Measurements from ENCODE around the gene MSRB1. TPM values are rescaled to one million over a fixed set of nuclear protein-coding genes. Genes with fewer than 3 reads are reported as not detected.
"Not testable (repeated sequence)": the region's sequence is repeated elsewhere in the genome, so short reads cannot be mapped to it uniquely, and the experiment has no call there.

MSRB1 gene
- total RNA-seq, 1 donor from 2014 or later = 6.6 TPM

DNA sequence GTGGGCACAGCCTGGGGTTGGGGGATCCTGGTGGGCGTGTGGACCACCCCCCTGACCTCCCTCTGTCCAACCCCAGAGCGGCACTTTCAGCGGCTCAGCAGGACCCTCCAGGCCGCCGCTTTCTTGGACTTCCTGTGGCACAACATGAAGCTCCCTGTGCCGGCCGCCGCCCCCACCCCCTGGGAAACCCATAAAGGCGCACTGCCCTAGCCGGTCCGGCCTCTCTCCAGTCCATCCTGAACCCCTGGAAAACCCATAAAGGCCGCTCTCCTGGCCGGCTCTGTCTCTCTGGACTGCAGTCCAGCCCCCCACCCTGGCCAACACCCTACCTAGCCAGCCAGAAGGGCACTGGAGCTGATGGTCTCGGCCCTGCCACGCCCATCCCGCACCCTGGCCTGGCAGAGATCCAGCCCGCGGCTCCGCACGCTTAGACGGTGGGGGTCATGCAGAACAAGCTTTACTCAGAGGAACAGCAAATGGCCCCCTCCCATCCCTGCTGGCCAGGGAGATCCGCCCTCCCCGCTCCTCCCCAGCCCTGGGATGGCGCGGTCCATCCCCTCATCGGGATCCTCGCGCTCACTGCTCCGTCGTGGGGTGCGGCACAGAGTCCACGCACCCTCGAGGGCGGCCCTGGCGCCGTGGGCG, 35.6 kb upstream of the MSRB1 start:
- no peak for DNase-seq

DNA sequence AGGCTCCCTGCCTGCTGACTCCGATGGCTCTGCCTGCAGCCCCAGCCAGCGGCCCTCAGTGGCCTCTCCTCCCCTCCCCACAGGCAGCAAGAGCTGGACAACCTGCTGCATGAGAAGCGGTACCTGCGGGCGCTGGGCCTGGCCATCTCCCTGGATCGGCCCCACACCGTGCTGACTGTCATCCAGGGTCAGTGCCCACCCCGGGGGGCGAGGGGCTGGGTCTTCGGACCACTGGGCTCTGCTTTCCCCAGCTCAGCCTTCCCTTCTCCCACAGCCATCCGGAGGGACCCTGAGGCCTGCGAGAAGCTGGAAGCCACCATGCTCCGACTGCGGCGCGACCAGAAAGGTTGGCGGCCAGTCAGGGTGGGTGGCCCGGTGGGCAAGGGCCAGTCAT, 34.9 kb upstream of the MSRB1 start:
- DNase-seq = no peak

DNA sequence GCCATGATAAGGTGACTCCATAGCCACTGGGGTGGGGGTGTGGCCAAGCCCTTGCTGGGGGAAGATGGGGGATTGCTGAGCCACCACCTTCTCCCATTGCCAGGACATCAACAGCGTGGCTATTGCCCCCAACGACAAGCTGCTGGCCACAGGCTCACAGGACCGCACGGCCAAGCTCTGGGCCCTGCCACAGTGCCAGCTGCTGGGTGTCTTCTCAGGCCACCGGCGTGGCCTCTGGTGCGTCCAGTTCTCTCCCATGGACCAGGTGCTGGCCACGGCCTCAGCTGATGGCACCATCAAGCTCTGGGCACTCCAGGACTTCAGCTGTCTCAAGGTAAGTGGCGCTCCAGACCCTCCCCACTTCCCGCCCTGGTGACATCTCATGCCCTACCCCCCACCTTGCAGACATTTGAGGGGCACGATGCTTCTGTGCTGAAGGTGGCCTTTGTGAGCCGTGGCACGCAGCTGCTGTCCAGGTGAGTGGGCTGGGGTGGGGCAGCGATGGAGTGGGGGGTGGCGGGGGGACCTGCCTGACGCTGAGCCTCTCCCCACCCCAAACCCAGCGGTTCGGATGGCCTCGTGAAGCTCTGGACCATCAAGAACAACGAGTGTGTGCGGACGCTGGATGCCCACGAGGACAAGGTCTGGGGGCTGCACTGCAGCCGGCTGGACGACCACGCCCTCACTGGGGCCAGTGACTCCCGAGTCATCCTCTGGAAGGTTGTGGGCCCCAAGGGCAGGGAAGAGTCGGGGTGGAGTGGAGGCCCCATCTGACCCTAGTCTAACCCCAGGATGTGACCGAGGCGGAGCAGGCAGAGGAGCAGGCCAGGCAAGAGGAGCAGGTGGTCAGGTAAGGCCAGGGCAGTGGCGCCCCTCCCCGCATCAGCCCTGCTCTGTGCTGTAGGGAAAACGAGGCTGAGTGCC, 34.2 kb upstream of the MSRB1 start:
- no peak for DNase-seq

DNA sequence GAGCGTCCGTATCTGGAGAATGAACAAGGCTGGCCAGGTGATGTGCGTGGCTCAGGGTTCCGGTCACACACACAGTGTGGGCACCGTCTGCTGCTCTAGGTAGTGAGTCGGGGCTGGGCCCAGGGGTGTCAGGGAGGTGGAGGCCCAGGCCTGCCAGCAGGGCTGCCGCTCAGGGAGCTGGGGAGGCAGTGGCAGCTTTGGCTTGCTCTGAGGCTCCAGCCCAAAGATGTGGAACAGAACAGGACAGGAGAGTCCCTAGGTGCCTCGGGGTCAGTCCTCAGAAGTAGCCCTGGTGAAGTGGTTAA, 33.2 kb upstream of the MSRB1 start:
- no peak for DNase-seq

DNA sequence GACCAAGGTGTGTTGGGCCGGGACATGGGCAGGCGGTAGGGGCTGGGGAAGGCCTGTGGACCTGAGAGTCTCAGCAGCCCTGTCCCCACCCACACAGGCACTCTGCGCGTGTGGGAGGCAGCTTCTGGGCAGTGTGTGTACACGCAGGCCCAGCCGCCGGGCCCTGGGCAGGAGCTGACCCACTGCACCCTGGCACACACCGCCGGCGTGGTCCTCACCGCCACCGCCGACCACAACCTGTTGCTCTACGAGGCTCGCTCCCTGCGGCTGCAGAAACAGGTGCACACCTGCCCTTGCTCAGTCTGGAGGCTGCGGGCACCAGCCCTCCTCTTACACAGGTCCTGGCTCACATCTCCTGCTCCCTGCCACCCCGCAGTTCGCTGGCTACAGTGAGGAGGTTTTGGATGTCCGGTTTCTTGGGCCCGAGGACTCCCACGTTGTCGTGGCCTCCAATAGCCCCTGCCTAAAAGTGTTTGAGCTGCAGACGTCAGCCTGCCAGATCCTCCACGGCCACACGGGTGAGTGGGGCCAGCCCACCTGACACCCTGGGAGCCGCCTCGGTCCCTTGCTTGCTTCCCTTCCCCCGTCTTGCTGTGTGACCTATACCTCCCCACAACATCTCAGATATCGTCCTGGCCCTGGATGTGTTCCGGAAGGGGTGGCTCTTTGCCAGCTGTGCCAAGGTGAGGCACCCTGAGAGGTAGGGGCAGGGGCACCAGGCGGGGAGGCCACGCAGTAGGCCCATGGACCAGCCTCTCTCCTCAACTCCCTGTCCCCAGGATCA, 32.6 kb upstream of the MSRB1 start:
- DNase-seq = no peak

DNA sequence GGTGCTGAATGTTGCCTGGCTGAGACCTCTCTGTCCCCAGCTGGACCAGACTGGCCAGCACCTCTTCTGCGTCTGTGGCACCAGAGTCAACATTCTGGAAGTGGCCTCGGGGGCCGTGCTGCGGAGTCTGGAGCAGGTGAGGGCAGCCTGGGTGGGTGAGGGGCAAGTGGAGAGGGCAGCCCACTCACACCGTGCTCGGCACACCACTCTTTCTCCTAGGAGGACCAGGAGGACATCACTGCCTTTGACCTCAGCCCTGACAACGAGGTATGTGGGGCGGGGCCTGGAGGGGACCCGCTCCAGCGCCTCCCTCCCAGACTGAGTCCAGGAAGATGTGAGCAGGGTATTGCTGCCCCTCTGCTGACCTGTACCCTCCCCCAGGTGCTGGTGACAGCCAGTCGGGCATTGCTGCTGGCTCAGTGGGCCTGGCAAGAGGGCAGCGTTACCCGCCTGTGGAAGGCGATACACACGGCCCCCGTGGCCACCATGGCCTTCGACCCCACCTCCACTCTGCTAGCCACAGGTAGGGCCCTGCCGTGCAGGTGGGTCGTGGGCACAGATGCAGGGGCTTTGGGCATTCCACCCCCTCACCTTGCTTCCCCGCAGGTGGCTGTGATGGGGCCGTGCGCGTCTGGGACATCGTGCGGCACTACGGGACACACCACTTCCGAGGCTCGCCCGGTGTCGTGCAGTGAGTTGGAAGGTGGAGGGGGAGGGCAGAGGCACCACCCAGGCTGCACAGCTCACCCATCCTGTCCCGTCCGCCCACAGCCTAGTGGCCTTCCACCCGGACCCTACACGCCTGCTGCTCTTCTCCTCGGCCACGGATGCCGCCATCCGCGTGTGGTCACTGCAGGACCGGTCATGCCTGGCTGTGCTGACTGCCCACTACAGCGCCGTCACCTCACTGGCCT, 31.4 kb upstream of the MSRB1 start:
- no peak for DNase-seq

DNA sequence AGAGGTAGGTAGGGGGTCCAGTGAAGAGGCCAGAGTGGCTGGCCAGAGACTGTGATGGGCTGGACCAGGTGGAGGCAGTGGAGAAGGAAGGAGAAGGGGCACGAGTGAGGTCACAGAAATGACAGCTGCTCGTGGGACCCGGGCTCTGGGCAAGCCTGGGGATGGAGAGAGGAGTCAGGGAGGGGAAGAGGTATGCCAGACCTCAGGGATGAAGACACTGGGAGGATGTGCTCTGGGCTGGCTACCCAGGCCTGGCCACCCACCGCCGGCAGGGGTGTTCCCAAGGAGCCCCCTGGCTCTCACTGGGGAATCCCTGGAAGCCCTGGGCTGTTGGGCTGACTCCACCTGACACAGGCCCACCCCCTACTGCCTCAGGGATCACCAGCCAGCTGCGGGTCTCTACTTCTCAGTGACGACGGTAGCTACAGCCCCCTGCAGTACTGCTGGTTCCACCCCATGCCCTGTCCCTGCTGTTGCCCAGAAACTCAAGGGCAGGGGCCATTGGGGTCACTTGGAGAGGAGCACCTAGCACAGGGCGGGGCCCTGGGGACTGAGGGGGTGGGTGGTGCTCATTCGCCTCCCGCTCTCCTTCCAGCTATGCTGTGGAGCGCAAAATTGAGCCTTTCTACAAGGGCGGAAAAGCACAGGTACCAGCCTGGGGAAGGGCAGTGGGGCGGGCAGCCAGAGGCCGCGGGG, 30.6 kb upstream of the MSRB1 start:
- DNase-seq = no peak

DNA sequence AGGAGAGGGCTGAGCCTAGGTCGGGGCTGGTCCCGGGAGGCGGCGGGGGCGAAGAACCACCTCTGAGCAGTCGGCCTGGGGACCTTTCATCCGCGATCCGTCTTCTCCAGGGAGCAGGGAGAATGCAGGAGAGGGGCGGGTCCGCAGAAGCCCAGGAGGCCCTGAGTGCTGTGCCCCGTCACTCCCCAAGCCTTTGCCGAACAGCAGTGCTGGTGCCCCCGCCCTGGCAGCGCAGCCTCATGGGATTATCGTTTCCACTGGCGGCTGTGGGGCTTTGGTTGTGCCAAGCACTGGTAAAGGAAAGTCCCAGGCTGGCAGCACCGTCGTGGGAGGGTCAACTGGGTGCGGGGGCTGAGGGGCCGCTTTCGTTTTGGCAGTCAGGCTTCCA, 29.5 kb upstream of the MSRB1 start:
- no peak for DNase-seq

DNA sequence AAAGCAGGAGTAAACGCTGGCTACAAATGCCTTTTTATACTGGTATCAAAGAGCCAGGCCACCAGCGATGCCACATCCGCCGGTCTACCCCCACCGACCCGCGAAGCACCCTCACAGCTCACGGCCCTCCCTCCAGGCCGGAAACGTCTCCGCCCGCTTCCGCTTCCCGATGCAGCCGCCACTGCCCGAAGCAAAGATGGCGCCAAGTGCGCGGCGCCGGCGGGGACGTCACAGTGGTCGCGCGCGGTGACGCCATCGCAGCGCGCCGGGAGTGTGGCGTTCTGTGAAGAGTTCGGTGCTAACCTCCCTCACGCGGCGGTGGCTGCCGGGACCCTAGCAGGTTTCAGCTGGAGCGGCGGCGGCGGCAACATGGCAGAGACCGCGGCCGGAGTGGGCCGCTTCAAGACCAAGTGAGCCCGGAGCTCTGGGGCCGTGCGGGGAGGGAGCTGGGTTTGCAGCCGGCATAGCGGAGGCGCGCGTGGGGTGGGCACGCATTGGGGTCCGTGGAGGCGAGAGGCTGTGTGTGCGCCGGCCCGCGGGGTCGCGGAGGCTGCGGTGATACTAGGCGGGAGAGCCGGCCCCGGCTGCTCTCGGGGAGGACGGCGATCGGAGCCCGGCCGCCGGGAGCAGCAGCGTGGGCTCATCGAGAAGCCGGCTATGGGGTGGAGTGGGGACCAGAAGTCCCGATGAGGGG, 28.9 kb upstream of the MSRB1 start, which contains the start of gene TBL3:
Gene TBL3, plus strand, starts transcription at position 258 of the 694 bp plus-strand sequence. Its CDS starts 112 bp downstream, at position 370.
- DNase-seq = peak; percentile 97

DNA sequence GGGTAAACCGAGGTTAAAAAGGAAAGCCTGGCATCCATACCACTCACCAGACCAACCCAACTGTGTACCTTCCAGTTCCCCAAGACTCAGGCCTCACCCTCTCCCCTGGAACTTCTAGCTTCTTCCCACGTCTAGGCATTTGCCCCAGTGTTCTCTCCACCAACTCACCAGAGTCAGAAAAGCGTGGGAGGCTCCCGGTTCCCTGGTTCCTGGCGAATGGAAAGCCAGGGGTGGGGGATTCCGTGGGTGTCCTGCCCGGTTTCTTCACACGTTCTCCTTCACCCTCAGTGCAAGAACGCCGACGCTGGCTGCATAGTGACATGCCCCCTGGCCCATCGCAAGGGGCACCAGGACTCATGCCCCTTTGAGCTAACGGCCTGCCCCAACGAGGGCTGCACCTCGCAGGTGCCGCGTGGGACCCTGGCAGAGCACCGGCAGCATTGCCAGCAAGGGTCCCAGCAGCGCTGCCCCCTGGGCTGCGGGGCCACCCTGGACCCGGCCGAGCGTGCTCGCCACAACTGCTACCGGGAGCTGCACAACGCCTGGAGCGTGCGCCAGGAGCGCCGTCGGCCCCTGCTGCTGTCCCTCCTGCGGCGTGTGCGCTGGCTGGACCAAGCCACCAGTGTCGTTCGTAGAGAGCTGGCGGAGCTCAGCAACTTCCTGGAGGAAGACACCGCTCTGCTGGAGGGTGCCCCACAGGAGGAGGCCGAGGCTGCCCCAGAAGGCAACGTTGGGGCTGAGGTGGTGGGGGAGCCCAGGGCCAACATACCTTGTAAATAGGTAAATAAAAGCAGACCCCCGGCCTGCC, 25.4 kb upstream of the MSRB1 start:
- DNase-seq = no peak

DNA sequence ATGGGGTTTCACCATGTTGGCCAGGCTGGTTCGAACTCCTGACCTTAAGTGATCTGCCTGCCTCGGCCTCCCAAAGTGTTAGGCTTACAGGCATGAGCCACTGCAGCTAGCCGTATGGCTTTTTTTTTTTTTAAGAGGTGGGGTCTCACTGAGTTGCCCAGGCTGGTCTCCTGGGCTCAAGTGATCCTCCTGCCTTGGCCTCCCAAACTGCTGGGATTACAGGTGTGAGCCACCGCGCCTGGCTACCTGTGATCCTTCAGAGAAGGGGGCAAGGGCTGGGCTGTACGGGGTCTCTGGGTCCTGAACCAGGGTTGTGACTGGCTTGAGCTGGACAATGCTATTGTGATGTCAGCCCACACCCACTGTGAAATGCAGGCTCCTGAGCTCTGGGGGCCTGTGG, 23.5 kb upstream of the MSRB1 start, which contains the start of gene RNF151:
Gene RNF151, plus strand, starts transcription at position 397 of the 400 bp plus-strand sequence. CDS start 26 bp downstream, outside the sequence.
- no peak for DNase-seq

DNA sequence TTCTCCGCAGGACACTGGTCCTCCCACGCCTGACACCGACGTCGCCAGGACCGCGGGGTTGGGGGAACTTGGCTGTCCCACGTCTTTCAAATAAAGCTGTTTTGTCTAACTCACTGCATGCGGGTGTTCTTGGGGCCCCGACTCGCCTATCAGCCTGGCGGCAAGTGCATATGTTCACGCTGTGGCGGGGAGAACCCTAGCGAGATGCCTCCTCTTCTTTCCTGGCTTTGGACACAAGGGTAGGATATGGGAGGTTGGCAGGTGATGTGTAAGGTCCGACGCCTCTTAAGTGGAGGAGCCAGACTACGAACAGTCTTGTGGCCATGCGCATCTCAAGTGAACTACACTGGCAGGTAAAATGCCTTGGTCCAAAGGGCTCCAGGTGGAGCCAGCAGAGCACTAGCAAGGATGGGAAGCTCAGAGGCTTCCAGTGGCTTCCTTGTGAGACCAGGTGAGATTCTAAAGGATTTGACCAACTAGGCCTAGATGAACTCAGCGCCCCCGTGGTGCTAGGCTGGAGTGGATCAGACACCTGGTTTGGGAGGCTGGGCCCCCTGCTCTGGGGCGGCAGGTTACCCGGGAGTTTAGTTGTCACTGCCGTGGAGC, 22.5 kb upstream of the MSRB1 start:
- no peak for DNase-seq

DNA sequence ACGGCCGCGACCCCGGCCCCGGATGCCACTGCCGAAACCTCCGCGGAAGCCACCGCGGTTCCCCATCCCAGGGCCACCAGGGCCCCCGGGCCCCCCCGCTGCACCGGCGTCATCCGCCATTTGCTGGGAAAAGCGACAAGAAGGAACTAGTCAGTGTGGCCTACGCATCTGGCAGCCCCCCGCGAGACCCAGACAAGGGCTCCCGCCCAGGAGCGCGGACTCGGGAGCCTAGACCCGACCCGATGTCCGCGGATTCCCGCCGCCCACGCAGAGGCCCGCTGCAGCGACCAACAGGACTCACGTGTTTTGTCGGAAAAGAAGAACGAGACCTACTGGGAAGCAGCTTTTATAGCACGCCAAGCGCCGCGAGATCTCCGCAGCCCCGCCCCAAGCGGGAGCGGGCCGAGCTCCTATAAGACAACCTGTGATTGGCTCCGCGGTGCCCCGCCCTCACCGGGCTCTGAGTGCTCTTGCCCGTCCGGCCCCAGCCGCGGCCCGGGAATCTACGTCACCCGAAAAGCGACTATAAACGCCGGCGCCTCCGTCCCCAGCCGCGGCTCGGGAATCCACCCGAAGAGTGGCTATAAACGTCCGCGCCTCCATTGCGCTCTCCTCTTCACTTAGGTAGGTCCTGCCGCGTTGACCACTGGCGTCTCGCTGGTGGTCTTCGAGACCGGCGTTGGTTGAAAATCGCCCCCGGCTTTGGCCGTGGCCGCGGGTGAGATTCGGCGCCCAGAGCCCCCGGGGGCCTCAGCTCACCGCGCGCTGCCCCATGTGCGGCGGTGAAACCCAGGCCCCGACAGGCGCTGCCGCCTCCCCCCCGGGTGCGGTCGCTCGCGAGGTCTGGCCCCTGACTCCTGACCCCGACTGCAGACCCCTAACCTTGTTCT, 21.8 kb upstream of the MSRB1 start, which contains the start of gene RPS2:
Gene RPS2, minus strand, starts transcription at position 321 of the 890 bp plus-strand sequence. Its CDS starts 201 bp downstream, at position 120.
- peak; percentile 99 for DNase-seq

DNA sequence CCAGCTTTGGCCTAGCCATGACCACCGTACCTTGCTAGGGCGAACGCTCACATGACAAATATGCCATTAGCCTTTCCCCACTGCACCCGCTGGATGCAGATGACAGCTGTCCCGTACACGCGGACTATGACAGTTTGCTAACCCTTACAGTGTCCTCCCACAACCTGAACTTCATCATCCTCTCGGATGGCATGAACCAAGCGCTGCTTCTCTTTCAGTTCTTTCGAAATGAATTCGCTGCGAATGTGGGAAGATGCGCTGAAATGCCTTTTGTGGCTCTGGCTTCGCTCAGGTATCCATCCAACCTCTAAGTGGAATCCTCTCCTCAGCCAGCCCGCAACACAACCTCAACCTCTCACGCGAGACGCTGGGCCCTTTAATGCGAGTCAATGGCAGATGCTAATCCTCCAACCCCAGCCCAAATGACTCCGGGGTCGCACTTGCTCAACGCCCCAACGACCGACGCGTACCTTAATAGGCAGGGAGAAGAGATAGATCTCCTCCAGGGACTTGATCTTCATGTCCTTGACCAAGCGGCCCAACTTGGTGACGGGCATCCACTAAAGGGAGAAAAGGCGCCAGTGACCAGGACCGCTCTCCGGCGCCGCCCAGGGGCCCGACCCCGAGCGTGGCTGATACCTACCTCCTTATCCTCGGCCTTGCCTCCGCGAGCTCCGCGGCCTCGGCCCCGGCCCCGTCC, 21.0 kb upstream of the MSRB1 start:
- DNase-seq = peak; percentile 60

DNA sequence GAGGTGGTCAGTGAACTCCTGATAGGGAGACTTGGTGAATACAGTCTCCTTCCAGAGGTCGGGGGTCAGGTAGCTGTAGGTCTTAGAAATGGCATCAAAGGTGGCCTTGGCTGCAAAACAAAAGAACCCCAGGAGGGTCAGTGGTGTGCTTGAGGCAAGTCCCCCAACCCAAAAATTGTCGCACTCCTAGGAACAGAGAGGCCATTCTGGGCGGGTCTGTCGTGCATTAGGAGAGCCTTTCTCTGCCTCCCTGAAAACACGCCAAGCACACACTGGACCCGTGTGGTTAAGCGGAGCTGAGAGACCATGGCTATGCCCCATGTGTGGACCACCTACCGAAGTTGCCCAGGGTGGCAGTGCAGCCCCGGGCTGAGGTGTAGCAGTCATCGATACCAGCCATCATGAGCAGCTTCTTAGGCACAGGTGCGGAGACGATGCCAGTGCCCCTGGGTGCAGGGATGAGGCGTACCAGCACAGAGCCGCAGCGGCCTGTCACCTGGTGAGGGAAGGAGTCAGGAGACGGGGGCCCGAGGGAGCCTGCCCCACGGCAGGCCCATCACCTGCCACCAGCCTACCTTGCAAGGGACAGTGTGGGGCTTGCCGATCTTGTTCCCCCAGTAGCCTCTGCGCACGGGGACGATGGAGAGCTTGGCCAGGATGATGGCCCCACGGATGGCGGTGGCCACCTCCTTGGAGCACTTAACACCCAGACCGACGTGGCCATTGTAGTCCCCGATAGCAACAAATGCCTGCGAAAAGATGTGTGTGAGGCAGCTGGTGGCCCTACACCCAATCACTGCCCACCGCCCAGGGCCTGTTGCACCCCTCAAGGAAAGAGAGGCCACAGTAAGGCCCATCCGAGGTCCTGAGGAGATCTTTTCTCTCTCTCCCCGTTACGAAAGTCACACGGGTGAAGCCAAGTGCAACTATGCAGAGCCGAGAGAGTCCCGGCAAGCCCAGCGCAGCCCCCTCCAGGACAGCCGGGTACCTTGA, 19.5 kb upstream of the MSRB1 start:
- not testable (repeated sequence) for DNase-seq

DNA sequence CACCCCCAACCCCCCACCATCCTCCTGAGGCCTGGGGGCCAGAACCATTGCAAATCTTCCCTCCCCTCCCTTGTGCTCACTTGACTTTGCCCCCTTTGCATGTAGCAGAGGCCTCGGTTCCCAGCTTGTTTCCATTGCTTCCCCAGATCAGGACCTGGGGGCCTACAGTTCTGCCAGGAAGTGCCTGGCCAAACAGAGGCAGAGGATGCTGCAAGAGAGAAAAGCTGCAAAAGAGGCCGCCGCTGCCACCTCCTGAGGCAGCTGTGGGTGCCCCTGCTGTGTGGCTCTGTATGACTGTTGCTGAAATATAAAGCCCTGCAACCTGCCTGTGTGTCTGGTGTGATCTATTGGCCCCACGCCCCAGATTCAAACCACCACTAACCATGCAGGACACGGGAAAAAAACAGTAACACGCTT, 18.7 kb upstream of the MSRB1 start:
- no peak for DNase-seq
